ENCODE measurements around the gene RFXANK. TPM values are rescaled to one million over a fixed set of nuclear protein-coding genes. Genes with fewer than 3 reads are reported as not detected.

RFXANK gene
- total and polyA plus RNA-seq, 9 of the 15 experiments (the other 6 are each of a cell fraction or from before 2014, with no cell fraction given), result 68.6 to 181 (median 150) TPM

DNA sequence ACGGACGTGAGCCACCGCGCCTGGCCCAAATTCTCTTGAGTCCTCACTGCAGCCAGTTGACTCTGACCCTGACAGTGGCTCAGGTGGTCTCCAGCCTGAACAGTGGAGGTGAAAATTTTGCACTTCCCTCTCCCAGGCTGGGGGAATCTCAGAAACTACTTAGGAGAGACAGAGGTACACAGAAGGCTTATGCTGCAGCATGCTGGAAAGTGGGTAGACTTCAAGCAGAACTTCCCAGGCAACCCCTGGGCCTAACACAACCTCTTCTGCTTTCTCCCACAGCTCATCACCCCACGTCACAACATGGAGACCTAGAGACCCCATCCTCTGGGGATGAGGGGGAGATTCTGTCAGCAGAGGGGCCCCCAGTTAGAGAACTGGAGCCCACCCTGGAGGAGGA, 34.1 kb downstream of the RFXANK start (continued):
- TF ChIP-seq, protein P1, sequence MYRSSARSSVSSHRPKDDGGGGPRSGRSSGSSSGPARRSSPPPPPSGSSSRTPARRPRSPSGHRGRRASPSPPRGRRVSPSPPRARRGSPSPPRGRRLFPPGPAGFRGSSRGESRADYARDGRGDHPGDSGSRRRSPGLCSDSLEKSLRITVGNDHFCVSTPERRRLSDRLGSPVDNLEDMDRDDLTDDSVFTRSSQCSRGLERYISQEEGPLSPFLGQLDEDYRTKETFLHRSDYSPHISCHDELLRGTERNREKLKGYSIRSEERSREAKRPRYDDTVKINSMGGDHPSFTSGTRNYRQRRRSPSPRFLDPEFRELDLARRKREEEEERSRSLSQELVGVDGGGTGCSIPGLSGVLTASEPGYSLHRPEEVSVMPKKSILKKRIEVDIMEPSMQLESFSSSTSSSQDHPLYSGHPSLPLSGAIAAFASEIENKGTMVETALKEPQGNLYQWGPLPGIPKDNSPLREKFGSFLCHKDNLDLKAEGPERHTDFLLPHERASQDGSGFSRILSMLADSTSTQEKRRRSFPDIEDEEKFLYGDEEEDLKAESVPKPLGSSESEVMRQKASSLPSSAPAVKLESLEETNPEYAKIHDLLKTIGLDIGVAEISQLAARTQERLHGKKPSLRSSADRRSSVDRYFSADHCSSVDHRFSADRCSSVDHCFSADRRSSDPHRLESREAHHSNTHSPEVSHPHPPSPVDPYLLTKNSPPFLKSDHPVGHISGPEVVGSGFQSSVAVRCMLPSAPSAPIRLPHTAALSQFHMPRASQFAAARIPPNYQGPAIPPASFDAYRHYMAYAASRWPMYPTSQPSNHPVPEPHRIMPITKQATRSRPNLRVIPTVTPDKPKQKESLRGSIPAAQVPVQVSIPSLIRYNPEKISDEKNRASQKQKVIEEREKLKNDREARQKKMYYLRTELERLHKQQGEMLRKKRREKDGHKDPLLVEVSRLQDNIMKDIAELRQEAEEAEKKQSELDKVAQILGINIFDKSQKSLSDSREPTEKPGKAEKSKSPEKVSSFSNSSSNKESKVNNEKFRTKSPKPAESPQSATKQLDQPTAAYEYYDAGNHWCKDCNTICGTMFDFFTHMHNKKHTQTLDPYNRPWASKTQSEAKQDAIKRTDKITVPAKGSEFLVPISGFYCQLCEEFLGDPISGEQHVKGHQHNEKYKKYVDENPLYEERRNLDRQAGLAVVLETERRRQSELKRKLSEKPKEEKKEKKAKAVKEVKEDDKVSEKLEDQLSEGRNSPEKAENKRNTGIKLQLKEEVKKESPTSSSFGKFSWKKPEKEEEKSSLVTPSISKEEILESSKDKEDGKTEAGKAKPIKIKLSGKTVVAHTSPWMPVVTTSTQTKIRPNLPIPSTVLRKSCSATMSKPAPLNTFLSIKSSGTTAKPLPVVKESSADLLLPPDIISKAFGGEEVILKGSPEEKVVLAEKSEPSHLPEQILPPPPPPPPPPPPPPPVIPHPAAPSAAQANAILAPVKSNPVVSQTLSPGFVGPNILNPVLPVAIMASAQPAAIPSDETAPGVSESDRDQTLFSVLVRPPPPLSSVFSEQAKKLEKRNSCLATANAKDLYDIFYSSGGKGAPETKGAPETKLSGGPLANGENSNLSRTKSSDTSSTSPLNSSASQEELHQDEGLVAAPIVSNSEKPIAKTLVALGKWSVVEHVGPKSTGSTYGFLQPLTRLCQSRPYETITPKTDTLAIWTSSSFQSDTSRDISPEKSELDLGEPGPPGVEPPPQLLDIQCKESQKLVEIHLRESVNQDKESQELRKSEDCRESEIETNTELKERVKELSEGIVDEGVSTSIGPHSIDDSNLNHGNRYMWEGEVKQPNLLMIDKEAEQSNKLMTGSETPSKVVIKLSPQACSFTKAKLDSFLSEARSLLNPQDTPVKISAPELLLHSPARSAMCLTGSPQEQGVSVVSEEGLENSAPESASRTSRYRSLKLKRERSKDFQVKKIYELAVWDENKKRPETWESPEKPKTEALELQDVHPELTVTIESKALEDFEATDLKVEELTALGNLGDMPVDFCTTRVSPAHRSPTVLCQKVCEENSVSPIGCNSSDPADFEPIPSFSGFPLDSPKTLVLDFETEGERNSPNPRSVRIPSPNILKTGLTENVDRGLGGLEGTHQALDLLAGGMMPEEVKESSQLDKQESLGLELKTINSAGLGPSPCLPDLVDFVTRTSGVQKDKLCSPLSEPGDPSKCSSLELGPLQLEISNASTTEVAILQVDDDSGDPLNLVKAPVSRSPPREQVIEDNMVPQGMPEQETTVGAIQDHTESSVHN (IDR thresholded peaks at IDR 0.05; ENCODE audit: borderline replicate concordance in 1 of 2, low read depth in 1 of 2), result no peak
- TF ChIP-seq, protein P2, sequence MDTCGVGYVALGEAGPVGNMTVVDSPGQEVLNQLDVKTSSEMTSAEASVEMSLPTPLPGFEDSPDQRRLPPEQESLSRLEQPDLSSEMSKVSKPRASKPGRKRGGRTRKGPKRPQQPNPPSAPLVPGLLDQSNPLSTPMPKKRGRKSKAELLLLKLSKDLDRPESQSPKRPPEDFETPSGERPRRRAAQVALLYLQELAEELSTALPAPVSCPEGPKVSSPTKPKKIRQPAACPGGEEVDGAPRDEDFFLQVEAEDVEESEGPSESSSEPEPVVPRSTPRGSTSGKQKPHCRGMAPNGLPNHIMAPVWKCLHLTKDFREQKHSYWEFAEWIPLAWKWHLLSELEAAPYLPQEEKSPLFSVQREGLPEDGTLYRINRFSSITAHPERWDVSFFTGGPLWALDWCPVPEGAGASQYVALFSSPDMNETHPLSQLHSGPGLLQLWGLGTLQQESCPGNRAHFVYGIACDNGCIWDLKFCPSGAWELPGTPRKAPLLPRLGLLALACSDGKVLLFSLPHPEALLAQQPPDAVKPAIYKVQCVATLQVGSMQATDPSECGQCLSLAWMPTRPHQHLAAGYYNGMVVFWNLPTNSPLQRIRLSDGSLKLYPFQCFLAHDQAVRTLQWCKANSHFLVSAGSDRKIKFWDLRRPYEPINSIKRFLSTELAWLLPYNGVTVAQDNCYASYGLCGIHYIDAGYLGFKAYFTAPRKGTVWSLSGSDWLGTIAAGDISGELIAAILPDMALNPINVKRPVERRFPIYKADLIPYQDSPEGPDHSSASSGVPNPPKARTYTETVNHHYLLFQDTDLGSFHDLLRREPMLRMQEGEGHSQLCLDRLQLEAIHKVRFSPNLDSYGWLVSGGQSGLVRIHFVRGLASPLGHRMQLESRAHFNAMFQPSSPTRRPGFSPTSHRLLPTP (IDR thresholded peaks at IDR 0.05; ENCODE audit: borderline replicate concordance, extremely low read depth, insufficient read length), result no peak
- TF ChIP-seq SLC30A9 (CRISPR knock-in tag; IDR thresholded peaks at IDR 0.05) (no peak), ZFP30 (CRISPR knock-in tag; IDR thresholded peaks at IDR 0.05; ENCODE audit: borderline replicate concordance) (no peak), RBM25 (IDR thresholded peaks at IDR 0.05; ENCODE audit: low read depth, low read length, severe bottlenecking) (peak; percentile 54)

Data from K562 (cell line).